NT2/D1 (cell line): ENCODE measurements around the gene LRMDA.

Experiments
- DNase-seq: peaks from one replicate; pipeline ENCODE4 v3.0.0-alpha.2; 2011; ENCODE audit warnings: low read depth, low spot score
- H3K27me3 ChIP-seq: 2 replicates; pipeline ENCODE4 v1.6.0; 2011; ENCODE audit warnings: mild to moderate bottlenecking; ENCODE audit not compliant: insufficient read length, insufficient read depth
- H3K36me3 ChIP-seq: 2 replicates; pipeline ENCODE4 v1.6.1; 2011; ENCODE audit warnings: mild to moderate bottlenecking, low read length, mixed read lengths; ENCODE audit not compliant: insufficient read depth, insufficient read length
- H3K4me1 ChIP-seq: 2 replicates; pipeline ENCODE4 v1.5.1; 2011; ENCODE audit not compliant: insufficient read depth, insufficient read length
- H3K4me3 ChIP-seq: 2 replicates; pipeline ENCODE4 v1.5.1; 2011; ENCODE audit warnings: low read depth; ENCODE audit not compliant: insufficient read length
- H3K9ac ChIP-seq: 2 replicates; pipeline ENCODE4 v1.6.0; 2011; ENCODE audit warnings: low read depth; ENCODE audit not compliant: insufficient read length
- H3K9me3 ChIP-seq: 2 replicates; pipeline ENCODE4 v1.5.1; 2011; ENCODE audit warnings: mild to moderate bottlenecking, low read length; ENCODE audit not compliant: insufficient read depth
- SUZ12 ChIP-seq: IDR thresholded peaks from 2 replicates; pipeline ENCODE4 v1.6.1; 2011; ENCODE audit not compliant: insufficient read length, insufficient read depth; ENCODE audit errors: extremely low read depth
- YY1 ChIP-seq: IDR thresholded peaks from 2 replicates; pipeline ENCODE4 v1.6.1; 2011; ENCODE audit not compliant: insufficient read length, insufficient read depth
- ZNF274 ChIP-seq: IDR thresholded peaks from 2 replicates; pipeline ENCODE4 v1.6.1; 2011; ENCODE audit warnings: mild to moderate bottlenecking, low read depth, low read length

LRMDA gene

DNA sequence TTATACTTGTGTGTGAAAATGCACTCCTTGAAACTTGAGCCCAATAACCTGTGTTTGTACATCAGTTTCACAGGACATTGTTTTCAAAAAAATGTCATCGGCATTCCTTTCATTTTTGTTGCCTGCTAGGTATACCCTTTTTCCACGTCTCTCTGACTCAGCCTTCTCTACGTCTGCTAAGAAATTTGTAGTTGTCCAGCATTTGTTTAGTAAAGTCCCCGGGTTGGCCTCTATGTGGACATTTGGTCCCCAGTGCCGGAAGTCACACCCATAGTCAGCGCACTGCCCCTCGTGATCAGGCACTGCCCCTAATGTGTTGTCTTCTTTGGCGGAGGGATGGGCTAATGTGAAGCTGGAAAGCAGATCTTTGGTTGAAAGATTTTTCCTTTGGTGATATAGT, 222.3 kb downstream of the LRMDA start:
- H3K9ac ChIP-seq = no peak overlapping the region
- TF ChIP-seq YY1 (no peak), SUZ12 (no peak), ZNF274 (no peak)
- peaks cover 5% of the 10 kb centered on the region for H3K27me3 ChIP-seq

DNA sequence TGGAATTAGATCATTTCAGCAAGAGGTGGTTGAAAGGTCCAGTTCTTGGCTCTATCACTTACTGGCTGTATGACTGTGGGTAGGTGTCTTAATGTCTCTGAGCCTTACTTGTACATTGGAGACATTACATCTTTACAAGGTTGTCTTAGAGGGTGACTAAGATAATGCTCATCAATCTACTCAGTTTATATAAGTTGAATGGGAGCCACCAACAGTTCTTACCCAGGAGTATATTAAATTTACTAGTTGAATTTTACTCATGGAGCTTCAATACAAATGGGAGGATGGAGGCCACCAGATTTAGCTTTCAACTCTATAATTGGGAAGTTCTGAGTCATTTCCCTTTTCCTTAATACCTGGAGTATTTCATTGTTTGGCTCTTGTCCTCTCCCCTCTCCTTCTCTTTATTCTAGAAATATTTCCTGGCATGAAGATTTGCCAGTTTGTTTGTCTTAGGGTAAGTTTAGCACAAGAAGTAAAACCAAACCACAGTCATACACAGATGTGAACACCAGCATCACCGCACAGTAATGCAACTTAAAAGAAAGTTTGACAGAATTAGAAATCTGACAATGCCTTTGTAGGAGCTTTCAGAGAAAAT, 222.8 kb downstream of the LRMDA start:
- TF ChIP-seq ZNF274 (no peak), YY1 (no peak), SUZ12 (no peak)
- Histone ChIP-seq H3K4me1 (no peaks in the 10 kb centered on the region), H3K27me3 (peaks cover 4% of the 10 kb centered on the region), H3K9me3 (no peaks in the 10 kb centered on the region), H3K4me3 (no peak overlapping the region), H3K9ac (no peak overlapping the region), H3K36me3 (no peaks in the 10 kb centered on the region)
- DNase-seq = no peak

More for the DNA sequence above, 222.3 kb downstream of the LRMDA start:
- no peak for DNase-seq
- no peaks in the 10 kb centered on the region for H3K4me1 ChIP-seq
- no peaks in the 10 kb centered on the region for H3K36me3 ChIP-seq
- no peak overlapping the region for H3K4me3 ChIP-seq
- no peaks in the 10 kb centered on the region for H3K9me3 ChIP-seq

DNA sequence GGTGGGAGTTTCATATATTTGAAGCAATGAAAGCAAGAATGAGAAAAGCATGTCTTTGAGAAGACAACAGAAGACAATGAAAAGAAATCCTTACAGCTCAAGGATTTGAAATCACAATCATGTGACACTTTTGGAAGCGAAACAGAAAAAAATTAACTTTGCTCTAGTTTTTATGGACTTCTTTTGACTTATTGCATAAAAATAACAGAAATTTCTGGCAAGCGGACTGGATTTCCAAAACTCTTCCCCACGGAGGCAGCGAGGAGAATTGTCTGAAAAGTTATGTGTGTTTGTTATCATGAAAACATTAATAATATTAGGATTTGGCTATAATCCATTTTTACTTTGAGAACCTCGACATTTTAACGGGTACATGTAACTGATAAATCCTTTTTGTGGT, 223.3 kb downstream of the LRMDA start:
- TF ChIP-seq ZNF274 (no peak), YY1 (no peak), SUZ12 (no peak)
- Histone ChIP-seq H3K4me3 (no peak overlapping the region), H3K9me3 (no peaks in the 10 kb centered on the region), H3K27me3 (peaks cover 3% of the 10 kb centered on the region), H3K4me1 (no peaks in the 10 kb centered on the region), H3K9ac (no peak overlapping the region), H3K36me3 (no peaks in the 10 kb centered on the region)
- DNase-seq = no peak

DNA sequence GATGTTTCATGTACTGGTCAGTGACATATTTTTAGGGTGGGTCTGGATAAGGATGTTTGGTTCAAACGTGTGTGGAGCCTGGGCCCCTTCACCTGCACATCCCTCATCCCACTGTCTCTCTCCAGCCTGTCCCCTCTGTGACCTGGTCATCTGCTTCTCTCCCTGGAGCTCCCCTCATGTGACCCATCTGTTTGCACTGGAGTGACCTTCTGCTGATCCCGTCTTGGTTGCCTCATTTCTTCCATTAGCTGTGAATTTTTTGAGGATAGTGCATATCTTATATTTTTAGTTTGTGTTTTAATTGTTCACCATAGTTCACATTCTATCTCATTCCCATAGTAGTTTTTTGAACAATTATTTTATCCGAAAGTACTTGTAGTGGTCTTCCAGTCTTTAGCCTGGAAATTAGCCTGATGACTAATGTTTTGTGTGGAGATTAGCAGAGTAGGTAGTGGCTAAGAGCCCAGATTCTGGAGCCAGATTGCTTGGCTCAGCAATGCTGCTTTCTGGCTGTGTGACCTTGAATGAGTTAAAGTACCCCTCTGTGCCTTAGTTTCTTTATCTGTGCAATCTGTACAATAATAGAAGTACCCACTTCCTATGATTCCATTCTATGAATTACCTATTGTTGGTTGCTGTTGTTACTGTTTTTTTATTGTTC, 224.5 kb downstream of the LRMDA start:
- DNase-seq = no peak
- Histone ChIP-seq H3K9me3 (no peaks in the 10 kb centered on the region), H3K36me3 (no peaks in the 10 kb centered on the region), H3K4me3 (no peak overlapping the region), H3K9ac (no peak overlapping the region), H3K4me1 (no peaks in the 10 kb centered on the region), H3K27me3 (peaks cover 3% of the 10 kb centered on the region)
- TF ChIP-seq YY1 (no peak), SUZ12 (no peak), ZNF274 (no peak)

DNA sequence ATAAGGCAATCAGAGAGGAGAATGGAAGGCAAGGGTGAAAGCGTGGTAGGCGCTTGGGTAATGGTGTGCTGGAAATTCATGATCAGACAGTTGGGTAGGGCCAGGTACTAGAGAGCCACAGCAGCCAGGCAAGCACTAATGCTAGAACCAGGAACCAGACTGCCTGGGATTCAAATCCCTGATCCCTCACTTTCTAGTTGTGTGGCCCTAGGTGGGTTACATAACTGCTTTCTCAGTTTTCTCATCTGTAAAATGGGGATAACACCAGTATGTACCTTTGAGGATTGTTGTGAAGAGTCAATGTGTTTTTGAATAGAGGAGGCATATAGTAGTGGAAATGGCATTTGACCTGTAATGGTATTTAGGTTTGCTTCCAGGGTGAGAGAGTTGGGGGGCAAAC, 225.9 kb downstream of the LRMDA start:
- H3K4me3 ChIP-seq = no peak overlapping the region
- no peaks in the 10 kb centered on the region for H3K9me3 ChIP-seq
- no peaks in the 10 kb centered on the region for H3K36me3 ChIP-seq
- TF ChIP-seq YY1 (no peak), SUZ12 (no peak), ZNF274 (no peak)
- H3K9ac ChIP-seq = no peak overlapping the region
- H3K27me3 ChIP-seq = peaks cover 3% of the 10 kb centered on the region
- DNase-seq = no peak
- no peaks in the 10 kb centered on the region for H3K4me1 ChIP-seq

DNA sequence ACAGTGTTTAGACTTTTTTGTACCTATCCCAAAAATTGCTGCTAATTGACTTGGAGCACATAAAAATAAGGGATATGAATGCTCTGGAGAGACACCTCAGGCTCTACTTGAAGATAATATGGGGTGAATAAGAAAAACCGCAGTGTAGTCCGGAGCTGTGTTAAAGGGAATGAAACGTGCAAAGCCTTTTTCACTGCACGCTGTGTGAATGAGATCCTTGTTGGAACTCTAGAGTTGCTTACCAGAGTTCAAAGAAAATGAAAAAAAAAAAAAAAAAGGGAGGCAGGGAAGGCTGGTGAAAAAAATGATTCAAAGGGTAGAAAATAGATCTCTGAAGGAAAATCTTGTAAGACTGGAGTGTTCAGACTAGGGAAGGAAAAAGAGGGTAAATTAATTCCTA, 226.6 kb downstream of the LRMDA start:
- peaks cover 3% of the 10 kb centered on the region for H3K27me3 ChIP-seq
- H3K4me3 ChIP-seq = no peak overlapping the region
- no peaks in the 10 kb centered on the region for H3K36me3 ChIP-seq
- H3K9me3 ChIP-seq = no peaks in the 10 kb centered on the region
- no peak overlapping the region for H3K9ac ChIP-seq
- DNase-seq = no peak
- TF ChIP-seq YY1 (no peak), SUZ12 (no peak), ZNF274 (no peak)
- no peaks in the 10 kb centered on the region for H3K4me1 ChIP-seq

DNA sequence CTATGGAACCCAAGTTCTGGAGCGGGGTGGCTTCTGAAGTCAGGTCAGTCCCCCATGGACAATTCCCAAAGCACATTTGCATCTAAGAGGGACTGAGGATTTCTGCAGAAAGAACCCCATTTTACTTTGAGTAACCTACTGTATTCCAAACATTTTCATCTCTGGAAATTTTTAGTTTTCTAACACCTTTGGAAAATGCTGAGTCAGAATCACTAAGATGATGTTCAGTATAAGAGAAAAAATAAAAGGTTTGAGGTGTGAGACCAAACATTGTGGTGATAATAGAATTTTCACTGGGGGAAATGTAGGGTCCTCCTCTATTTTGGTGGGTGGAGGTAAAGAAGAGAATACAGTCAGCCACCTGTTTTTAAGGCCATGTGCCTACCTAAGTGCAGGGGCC, 227.1 kb downstream of the LRMDA start:
- DNase-seq = no peak
- TF ChIP-seq YY1 = no peak
- TF ChIP-seq ZNF274 = no peak
- no peak for TF ChIP-seq SUZ12
- Histone ChIP-seq H3K36me3 (no peaks in the 10 kb centered on the region), H3K4me3 (no peak overlapping the region), H3K27me3 (peaks cover 3% of the 10 kb centered on the region), H3K4me1 (no peaks in the 10 kb centered on the region), H3K9ac (no peak overlapping the region), H3K9me3 (no peaks in the 10 kb centered on the region)
